SK-N-MC (cell line): ENCODE results near the gene MANF.
A peak's percentile ranks its signal among the peaks of the same experiment; 100 is the strongest.

Experiments
- EZH2 ChIP-seq: fragments of 200-600 bp; sonication (generic); IDR thresholded peaks from one replicate; pipeline ENCODE4 v1.6.1; 2017; ENCODE audit warnings: antibody characterized with exemption
- FOXP2 ChIP-seq: optimal IDR thresholded peaks from 2 replicates; pipeline ENCODE3; 2011; ENCODE audit warnings: mild to moderate bottlenecking, moderate library complexity; ENCODE audit not compliant: insufficient read depth; ENCODE audit errors: extremely low read length, control extremely low read depth
- POLR2AphosphoS5 ChIP-seq: IDR thresholded peaks from 2 replicates; pipeline ENCODE4 v1.6.1; 2012; ENCODE audit warnings: mild to moderate bottlenecking, low read depth, low read length, borderline replicate concordance

DNA sequence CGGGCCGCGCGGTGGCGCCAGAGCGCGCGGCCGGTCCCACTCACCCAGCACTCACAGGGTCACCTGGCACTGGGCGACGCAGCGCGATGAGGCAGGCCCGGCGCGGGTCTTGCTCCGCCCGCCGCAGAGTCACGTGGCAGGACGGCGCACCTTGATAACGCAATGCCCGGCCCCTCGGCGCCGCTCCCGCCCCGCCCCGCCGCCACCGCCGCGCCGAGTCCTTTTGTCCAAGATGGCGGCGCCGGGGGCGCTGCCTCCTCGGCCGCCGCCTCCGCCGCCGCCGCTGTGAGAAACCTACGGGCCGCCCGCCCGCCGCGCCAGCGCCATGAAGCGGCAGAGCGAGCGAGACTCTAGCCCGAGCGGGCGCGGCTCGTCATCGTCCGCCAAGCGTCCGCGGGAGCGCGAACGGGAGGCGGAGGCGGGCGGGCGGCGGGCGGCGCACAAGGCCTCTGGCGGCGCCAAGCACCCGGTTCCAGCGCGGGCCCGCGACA, 6.0 kb downstream of the MANF start, which contains the start of gene RBM15B:
- no peak for TF ChIP-seq FOXP2
- TF ChIP-seq EZH2 = no peak
- TF ChIP-seq POLR2AphosphoS5 = peak; percentile 54; the same call in 1 of the 2 replicates
